Chondrocyte (in vitro differentiated cells): Measurements from ENCODE around the gene CCNL2. TPM values are rescaled to one million over a fixed set of nuclear protein-coding genes. Genes with fewer than 3 reads are reported as not detected.
"Not testable (repeated sequence)": the region's sequence is repeated elsewhere in the genome, so short reads cannot be mapped to it uniquely, and the experiment has no call there.

ENCODE experiments used
- DNase-seq: peaks from one replicate; pipeline ENCODE4 v3.0.0; 2021; ENCODE audit warnings: mixed read lengths, low spot score
- H3K27ac Mint-ChIP-seq: one replicate; pipeline ENCODE4 v1.8.0; 2021; ENCODE audit warnings: mild to moderate bottlenecking, moderate library complexity, mixed read lengths; ENCODE audit not compliant: unreplicated experiment
- H3K27me3 Mint-ChIP-seq: 2 replicates; pipeline ENCODE4 v1.8.0; 2021; ENCODE audit warnings: low read depth, mixed read lengths
- H3K36me3 Mint-ChIP-seq: 2 replicates; pipeline ENCODE4 v1.8.0; 2021; ENCODE audit warnings: low read depth, mixed read lengths
- H3K4me1 Mint-ChIP-seq: 2 replicates; pipeline ENCODE4 v1.8.0; 2021; ENCODE audit warnings: low read depth, mild to moderate bottlenecking, mixed read lengths
- H3K4me3 Mint-ChIP-seq: one replicate; pipeline ENCODE4 v1.8.0; 2021; ENCODE audit warnings: mild to moderate bottlenecking, moderate library complexity, mixed read lengths; ENCODE audit not compliant: unreplicated experiment
- H3K9me3 Mint-ChIP-seq: 2 replicates; pipeline ENCODE4 v1.8.0; 2021; ENCODE audit warnings: low read depth, mixed read lengths
- CTCF ChIP-seq: fragments of 200-600 bp; sonication (generic); IDR thresholded peaks from 2 replicates; pipeline ENCODE4 v1.5.0; 2021; ENCODE audit warnings: antibody characterized with exemption, mild to moderate bottlenecking, moderate library complexity
- total RNA-seq: library from RNA; stranded (reverse); gene quantifications from 3 replicates; pipeline ENCODE4 v1.2.1, GENCODE V29; 2021

CCNL2 gene
- total RNA-seq, 1 donor from 2014 or later, result 161 TPM

GRCh38 chr1:1415751-1416150 is 16.6 kb upstream of the CCNL2 start:
- no peak for DNase-seq
- no peaks in the 10 kb centered on the region for H3K36me3 Mint-ChIP-seq
- TF ChIP-seq CTCF, result no peak
- peaks cover 11% of the 10 kb centered on the region for H3K9me3 Mint-ChIP-seq
- no peaks in the 10 kb centered on the region for H3K27me3 Mint-ChIP-seq
- H3K4me3 Mint-ChIP-seq, result no peak overlapping the region
- H3K4me1 Mint-ChIP-seq, result no peaks in the 10 kb centered on the region
- no peak overlapping the region for H3K27ac Mint-ChIP-seq

GRCh38 chr1:1412311-1412902 is 13.3 kb upstream of the CCNL2 start:
- H3K9me3 Mint-ChIP-seq, result peaks cover 11% of the 10 kb centered on the region
- not testable (repeated sequence) for H3K36me3 Mint-ChIP-seq, H3K27me3 Mint-ChIP-seq, H3K4me3 Mint-ChIP-seq, H3K27ac Mint-ChIP-seq, DNase-seq
- peaks cover 15% of the 10 kb centered on the region for H3K4me1 Mint-ChIP-seq

GRCh38 chr1:1411626-1412025 is 12.5 kb upstream of the CCNL2 start:
- Mint-ChIP-seq H3K9me3 (peaks cover 11% of the 10 kb centered on the region), H3K27ac (no peak overlapping the region), H3K4me1 (peaks cover 16% of the 10 kb centered on the region), H3K4me3 (no peak overlapping the region), H3K27me3 (no peaks in the 10 kb centered on the region), H3K36me3 (no peaks in the 10 kb centered on the region)
- DNase-seq, result no peak
- TF ChIP-seq CTCF, result no peak

- peaks cover 11% of the 10 kb centered on the region for H3K9me3 Mint-ChIP-seq
- not testable (repeated sequence) for H3K27me3 Mint-ChIP-seq, H3K27ac Mint-ChIP-seq, DNase-seq, H3K36me3 Mint-ChIP-seq, H3K4me3 Mint-ChIP-seq
- H3K4me1 Mint-ChIP-seq, result peaks cover 30% of the 10 kb centered on the region
Measured at GRCh38 chr1:1410238-1410637, 11.1 kb upstream of the CCNL2 start.

- peak; percentile 52 for TF ChIP-seq CTCF
- Mint-ChIP-seq H3K9me3 (peaks cover 11% of the 10 kb centered on the region), H3K27ac (peak overlapping the region; percentile 66), H3K36me3 (peaks cover 11% of the 10 kb centered on the region), H3K4me3 (peak overlapping the region; percentile 80), H3K27me3 (no peaks in the 10 kb centered on the region), H3K4me1 (peaks cover 30% of the 10 kb centered on the region)
- DNase-seq, result no peak
Measured at GRCh38 chr1:1407636-1408318, 8.6 kb upstream of the CCNL2 start.

- Mint-ChIP-seq H3K9me3 (peaks cover 4% of the 10 kb centered on the region), H3K4me3 (peak within 1 kb of the TSS; percentile 85), H3K36me3 (peaks cover 13% of the 10 kb centered on the region), H3K27ac (peak within 1 kb of the TSS; percentile 80), H3K27me3 (no peaks in the 10 kb centered on the region), H3K4me1 (peaks cover 35% of the 10 kb centered on the region)
- DNase-seq, result peak; percentile 96
- TF ChIP-seq CTCF, result no peak
Measured at GRCh38 chr1:1406821-1407635, 7.9 kb upstream of the CCNL2 start, which contains the start of gene MRPL20. Gene MRPL20, minus strand, starts transcription at chr1:1407293. Its CDS starts 76 bp downstream, at chr1:1407217.
